CD1c-positive myeloid dendritic cell (primary cell): ENCODE data around the gene C4orf51.
"Not testable (repeated sequence)": the region's sequence is repeated elsewhere in the genome, so short reads cannot be mapped to it uniquely, and the experiment has no call there.

Source experiments
- DNase-seq: peaks from one replicate; pipeline ENCODE4 v3.0.0-alpha.2; 2016; ENCODE audit errors: extremely low spot score

C4orf51 gene

DNA sequence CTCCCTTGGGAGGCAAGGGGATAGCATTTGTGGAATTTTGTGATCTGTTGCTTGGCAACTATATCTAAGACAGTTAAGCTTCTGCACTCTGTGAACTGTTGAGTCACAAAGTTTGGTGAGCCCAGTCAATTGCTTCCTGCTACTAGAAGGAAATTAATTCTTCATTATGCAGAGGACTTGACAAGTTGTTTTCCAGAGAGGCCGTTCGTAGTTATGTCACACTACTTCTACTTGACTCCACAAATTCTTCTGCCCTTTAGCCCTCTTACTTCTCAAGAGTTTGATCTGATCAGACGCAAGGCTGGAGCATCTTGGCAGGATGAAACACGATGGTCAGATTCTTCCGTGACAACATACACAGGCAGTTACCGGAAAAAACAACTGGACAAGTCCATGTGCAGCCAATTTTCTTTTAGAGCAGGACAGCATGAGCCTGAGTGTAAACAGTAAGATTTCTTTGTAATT, at the start of gene C4orf51:
Gene C4orf51 (plus strand): TSS at position 156 of the 465 bp plus-strand sequence. CDS start 58 bp downstream, at position 214.
- DNase-seq = no peak

DNA sequence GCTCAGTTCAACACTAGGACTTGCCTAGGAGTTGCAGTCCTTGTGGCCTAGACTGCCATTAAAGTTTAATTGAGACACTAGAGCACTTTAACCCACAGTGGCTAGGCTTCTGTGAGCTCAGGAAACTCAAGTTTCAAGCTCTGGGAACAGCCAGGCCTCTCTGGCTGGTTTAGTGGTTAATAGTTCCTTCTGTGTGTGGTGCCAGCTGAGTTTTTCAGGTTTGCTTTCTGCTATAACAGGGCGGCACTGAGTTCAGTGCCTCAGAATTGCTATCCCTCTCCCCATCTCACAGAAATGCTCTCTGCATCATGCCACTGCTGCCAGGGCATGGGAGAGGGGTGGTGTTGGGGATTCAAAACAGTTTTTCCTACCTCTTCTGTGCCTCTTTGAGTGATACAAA, 44.8 kb upstream of the C4orf51 start:
- DNase-seq = no peak

DNA sequence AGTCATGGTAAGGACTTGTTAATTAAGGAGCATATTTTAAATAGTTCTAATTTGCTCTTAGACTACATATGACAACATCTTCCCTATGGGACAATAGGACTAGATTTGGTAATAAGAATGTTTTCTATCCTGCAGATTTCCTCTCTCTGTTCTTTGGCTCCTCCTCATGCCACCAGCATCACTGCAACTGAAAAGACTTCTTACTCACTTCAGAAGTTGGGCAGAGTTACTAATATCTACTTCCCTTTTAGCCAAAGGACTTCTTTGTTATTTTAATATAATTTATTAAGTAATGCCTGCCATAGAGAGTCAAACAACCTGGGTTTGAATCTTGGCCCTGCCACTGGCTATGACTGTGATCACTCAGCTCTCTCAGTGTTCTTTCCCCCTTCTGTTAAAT, 44.3 kb upstream of the C4orf51 start:
- no peak for DNase-seq

DNA sequence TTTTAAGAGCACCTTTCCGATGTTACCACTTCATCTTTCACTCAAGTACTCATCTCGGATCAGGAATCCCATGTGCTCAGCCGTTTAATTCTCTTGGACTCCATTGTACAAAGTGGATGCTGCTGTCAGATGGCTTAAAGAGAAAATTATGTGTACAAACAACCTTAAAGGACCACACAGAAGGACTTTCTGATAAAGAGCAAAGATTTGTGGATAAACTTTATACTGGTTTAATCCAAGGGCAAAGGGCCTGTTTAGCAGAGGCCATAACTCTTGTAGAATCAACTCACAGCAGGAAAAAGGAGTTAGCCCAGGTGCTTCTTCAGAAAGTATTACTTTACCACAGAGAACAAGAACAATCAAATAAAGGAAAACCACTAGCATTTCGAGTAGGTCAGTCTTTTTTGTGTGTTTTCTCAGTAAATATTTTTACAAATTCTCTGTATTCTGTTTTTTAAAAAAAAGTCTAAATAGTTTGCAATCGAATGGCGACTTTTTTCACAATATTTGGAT, 40.7 kb upstream of the C4orf51 start:
- DNase-seq = no peak

DNA sequence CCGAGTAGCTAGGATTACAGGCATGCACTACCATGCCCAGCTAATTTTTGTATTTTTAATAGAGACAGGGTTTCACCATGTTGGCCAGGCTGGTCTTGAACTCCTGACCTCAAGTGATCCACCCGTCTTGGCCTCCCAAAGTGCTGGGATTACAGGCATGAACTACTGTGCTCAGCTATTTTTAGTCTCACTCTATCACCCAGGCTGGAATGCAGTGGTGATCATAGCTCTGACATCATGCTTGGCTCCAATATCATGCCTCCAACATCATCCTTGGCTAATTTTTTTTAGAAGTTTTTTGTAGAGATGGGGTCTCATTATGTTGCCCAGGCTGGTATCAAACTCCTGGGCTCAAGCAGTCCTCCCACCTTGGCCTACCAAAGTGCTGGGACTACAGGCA, 39.7 kb upstream of the C4orf51 start:
- not testable (repeated sequence) for DNase-seq

DNA sequence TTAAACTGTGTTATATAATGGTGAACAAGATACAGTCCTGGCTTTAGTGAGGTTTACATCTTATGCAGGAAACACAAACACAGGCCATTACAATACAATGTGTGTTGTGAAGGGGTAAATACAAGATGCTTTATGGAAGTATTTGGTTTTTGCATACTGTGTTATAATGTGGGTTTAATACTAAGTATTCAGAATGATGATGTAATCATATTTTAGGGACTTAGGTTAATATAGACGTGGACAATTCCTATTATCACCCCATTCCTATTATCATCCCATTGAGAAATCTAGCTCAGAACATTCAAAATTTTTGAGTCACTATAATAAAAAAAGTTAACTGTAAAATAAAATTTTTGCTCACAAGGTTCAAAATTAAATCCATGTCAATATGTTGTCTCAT, 36.7 kb upstream of the C4orf51 start:
- no peak for DNase-seq

DNA sequence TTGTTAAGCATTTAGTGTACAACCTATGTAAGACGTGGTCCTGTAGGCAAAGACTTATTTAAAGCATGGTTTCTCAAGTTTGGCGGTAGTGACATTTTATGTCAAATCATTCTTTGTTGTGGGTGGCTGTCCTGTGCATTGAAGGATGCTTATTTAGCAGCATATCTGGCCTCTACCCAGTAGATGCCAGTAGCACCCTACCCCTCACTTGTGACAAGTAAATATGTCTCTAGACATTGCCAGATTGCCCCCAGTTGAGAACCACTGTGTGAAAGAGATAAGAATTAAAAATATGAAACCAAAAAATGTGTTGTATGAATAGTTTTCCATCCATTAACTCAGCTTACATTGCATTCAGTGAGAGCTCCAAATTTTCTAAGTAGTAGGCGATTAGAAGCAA, 35.2 kb upstream of the C4orf51 start:
- DNase-seq = no peak

DNA sequence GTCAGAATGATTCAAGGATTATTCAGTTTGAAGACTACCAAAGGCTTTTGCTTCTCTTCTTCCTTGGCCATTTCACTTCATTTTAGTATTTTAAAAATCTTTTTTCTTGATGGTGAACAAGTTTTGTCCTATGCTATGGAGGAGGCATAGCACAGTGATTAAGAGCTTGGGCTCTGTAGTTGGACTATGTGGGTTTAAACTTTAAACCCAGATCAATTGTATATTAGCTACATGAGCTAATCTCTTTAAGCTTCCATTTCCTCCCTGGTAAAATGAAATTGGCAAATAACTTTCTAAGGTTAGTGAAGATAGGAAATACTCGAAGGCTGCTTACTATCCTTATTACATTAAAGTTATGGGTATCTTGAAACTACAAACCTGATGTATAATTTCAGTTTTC, 23.8 kb upstream of the C4orf51 start:
- DNase-seq = no peak

DNA sequence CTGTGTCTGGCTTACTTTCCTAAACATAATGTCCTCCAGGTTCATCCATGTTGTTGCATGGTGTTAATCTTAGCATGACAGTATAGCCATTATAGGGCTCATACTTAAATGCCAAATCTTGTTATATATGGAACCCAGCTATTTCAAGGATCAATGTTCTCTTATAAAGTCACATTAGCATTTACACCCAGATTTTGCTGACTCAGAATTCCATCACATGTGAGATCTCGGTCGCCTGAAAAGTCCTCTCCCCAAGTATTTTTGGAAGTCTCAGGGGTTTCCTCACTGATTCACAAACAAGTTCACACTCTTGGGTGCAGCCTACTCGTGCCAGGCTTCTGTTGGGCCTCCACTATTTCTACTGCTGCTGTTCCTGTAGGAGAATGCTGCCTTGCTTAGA, 19.9 kb upstream of the C4orf51 start:
- DNase-seq = no peak

DNA sequence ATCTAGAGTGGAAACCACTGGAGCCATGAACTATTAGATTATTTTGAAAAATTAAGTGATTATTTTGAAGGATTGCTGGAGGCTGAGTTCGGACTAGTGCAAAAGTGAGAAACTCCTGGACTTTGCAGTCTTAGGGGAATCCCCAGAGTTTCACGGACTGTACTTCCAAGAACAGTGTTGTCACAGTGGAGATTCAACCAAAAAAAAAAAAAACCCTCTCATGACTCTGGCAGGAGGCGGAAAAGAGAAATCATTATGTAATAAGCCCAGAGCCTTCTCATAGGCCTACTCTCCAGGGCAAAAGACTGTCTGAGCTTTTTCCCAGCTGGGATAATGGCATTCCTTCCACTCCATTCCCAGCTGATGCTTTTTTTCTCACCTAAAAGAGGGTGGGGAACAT, 16.8 kb upstream of the C4orf51 start:
- DNase-seq = no peak

DNA sequence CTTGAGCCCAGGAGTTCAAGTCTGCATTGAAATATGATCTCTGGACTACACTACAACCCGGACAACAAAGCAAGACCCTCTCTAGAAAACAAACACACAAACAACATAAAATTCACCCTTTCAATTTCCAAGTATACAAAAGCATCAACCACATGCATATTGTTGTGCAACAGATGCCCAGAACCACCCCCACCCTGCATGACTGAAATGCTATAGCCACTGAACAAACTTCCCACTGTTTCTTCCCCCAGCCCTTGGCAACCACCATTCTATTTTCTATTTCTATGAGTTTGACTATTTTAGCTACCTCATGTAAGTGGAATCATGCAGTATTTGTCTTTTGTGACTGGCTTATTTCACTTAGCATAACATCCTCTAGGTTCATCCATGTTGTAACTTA, 14.2 kb upstream of the C4orf51 start:
- no peak for DNase-seq

DNA sequence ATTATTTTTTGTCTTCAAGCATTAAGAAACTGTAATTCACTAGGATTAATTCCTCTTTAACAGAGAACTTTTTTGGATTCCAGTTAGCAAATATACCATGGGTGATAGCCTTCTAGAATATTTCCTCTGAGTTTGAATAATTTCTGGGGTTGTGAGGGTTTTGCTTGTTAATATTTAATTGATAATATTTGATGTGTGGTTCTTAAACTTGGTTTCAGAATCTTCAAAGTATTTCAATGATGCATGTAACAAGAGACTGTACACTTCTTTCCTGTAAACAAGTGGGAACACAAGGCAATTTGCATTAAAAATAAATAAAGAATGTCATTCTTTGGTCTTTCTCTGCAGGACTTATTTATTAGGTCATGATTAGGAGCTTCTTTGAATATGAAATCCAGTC, 9.5 kb upstream of the C4orf51 start:
- no peak for DNase-seq

DNA sequence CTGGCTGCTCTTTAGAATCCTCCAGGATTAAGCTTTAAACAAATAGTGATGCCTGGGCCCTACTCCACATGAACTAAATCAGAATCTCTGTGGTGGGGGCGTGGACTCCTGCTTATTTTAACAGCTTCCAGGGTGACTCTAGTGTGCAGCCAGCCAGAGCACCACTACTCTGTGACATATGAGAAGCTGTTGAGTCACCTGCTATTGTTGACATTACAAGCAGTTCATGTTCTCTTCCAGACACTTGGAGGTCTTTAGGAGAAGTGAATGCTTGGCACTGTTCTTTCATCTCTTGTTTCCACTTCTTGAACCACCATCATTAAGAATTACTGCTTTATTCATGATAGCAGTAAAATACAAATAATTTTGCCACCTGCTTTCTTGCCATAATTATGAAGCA, 426 bp upstream of the C4orf51 start:
- no peak for DNase-seq

DNA sequence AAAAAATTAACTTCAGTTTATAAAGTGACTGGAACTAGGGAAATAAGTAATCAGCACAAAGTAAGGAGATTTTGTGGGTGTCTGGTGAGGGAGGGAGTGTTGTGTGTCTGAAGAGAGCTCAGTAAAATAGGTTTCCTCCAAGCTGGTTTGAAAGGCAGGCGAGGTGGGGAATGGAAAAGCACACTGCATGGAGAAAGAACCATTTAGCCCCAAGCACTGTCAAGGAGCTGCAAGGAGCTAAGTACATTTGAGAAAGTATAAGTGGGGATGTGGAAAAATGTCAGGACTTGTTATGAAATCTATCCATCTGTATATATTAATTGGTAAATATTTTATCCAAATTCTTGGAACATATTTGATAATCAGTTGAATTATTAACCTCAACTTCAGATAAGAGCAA, 956 bp downstream of the C4orf51 start:
- no peak for DNase-seq

DNA sequence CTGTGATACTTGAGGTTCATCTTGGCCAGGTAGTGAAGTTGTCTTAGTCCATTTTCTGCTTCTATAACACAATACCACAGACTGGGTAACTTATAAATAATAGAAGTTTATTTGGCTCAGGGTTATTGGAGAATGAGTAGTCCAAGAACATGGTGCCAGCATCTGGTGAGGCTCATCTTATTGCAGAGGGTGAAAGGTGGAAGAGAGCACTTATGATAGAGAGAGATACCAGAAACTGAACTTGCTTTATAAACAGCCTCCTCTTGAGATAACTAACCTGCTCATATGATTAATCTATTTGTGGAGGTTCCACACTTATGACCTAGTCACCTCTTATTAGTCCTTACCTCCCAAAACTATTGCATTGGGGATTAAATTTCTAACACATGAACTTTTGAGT, 1.6 kb downstream of the C4orf51 start:
- no peak for DNase-seq

DNA sequence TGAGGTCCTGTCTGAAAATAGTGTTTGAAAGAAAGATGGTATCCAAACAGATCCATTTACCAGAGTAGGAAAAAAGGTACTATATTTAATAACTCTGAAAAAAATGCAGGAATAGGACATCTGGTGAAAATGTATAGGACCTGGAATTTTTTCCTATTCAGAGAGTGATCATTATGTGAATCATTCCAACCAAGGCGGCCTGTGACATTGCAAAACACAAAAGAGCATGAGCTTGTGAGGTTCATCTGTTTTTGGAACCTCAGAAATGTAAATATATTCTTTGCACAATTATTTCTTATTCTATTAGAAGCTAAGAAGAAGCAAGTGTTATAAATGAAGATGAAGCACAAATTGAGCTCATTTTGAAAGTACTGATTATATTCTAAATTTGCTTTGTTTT, 2.0 kb downstream of the C4orf51 start:
- DNase-seq = no peak

DNA sequence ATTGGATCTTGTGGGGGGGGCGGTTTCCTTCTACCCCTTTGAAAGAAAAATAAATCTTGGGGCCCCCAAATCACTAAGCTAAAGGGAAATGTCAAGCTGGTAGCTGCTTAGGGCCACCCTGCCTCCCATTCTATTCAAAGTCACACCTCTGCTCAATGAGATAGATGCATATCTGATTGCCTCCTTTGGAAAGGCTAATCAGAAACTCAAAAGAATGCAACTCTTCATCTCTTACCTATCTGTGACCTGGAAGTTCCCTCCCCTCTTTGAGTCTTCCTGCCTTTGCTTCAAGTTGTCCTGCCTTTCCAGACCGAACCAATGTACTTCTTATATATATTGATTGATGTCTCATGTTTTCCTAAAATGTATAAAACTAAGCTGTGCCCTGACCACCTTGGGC, 7.0 kb downstream of the C4orf51 start:
- DNase-seq = no peak

DNA sequence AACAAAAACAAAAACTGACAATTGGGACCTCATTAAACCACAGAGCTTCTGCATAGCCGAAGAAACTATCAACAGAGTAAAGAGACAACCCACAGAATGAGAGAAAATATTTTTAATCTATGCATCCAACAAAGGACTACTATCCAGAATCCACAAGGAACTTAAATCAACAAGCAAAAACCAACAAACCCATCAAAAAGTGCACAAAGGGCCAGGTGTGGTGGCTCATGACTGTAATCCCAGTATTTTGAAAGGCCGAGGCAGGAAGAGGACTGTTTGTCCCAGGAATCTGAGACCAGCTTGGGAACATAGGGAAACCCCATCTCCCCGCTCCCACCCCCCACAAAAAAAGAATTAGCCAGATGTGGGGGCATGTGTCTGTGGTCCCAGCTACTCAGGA, 10.7 kb downstream of the C4orf51 start:
- DNase-seq = no peak

DNA sequence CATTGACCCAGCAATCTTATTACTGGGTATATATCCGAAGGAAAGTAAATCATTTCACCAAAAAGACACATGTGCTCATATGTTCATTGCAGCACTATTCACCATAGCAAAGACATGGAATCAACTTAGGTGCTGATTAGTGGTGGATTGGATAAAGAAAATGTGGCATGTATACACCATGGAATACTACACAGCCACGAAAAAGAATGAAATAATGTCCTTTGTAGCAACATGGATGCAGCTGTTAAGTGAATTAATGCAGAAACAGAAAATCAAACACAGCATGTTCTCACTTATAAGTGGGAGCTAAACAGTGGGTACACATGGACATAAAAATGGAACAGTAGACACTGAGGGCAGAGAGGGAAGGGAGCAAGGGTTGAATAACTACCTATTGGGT, 11.5 kb downstream of the C4orf51 start:
- DNase-seq = not testable (repeated sequence)

DNA sequence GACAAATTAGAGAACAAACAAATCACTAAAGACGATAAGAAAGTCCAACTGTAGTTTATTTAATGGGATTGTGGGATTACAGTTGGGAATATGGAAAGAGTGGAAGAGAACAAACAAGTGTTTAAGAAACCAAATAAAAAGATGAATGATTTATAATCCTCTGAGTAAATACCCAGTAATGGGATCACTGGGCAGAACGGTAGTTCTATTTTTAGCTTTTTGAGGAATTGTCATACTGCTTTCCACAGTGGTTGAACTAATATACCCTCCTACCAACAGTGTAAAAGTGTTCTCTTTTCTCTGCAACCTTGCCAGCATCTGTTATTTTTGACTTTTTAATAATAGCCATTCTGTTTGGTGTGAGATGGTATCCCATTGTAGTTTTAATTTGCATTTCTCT, 15.0 kb downstream of the C4orf51 start:
- DNase-seq = no peak

DNA sequence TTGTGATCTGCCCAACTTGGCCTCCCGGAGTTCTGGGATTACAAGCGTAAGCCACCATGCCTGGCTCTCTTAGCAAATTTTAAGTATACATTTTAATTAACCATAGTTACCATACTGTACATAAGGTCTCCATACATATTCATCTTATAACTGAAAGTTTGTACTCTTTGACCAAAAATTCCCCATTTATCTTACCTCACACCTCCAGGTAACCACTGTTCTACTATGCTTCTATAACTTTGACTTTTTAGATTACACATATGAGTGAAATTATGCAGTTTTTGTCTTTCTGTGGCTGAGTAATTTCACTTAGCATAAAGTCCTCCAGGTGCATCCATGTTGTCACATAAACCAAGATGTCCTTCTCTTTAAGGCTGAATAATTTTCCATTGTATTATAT, 17.4 kb downstream of the C4orf51 start:
- DNase-seq = no peak

DNA sequence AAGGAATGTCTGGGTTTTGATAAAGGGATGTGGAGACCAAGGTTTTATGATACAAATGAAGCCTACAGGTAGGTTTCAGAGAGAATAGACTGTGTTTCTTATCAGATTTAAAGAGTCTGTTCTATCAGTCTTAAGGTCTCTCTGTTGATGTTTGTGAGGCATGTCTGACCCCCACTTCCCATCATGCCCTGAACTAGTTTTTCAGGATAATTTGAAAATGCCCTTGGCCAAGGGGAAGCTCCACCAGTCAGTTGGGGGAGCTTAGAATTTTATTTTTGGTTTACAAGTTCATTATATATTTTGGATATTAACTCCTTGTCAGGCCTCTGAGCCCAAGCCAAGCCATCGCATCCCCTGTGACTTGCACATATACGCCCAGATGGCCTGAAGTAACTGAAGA, 18.6 kb downstream of the C4orf51 start:
- no peak for DNase-seq

DNA sequence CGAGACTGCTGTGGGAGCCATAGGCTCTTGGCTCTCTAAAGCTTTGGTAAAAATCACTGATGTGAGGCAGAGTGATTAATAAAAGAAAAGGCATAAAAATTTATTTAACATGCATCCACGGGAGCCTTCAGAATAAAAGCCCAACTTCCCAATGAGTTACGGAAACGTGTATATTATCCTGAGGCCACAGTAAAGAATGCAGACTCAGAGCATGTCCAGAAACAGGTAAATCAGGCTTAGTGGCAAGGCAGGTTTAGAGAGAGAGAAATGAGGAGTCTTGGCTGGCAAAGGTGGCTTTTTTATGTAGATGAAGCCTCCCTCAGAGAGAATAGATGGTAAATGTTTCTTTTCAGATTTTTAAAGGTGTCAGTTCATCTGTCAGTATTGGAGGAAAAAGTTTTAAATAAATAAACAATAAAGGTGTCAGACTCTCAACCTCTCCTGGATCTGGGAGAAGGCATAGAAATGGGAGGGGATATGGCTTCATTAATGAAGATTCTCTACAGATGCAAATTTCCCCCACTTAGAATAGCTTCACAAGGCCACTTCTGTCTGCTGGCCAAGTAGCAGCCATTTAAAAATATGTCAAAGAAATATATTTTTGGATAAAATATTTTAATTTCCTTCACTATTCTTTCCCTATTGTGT, 24.0 kb downstream of the C4orf51 start:
- no peak for DNase-seq

DNA sequence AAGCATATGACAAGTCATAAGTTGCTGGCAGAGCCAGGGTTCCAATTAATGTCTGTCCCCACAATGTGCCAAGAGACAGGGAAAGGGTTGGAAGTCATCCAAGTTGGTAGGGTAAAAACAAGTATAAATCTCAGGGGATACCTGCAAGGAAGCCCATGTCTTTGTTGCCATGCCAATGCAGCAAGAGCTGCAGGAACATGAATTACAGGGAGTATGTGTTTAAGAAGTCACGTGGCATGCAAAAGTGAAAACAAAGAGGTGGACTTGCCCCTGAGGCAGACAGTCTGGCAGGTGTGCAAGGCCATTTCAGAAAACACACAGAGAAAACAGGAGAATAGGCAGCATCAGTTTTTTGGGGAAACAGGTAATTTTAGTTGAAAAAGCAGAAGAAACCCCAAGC, 29.4 kb downstream of the C4orf51 start:
- DNase-seq = no peak
